ENCODE data around the gene MLST8. TPM values are rescaled to one million over a fixed set of nuclear protein-coding genes. Genes with fewer than 3 reads are reported as not detected.
"Not testable (repeated sequence)": the region's sequence is repeated elsewhere in the genome, so short reads cannot be mapped to it uniquely, and the experiment has no call there.

The MLST8 gene
- total RNA-seq, 4 donors from 2014 or later: 9.3 to 32.8 (median 21.5) TPM

- Histone ChIP-seq H3K4me3 (no peak overlapping the region), H3K9me3 (no peaks in the 10 kb centered on the region)
- intact Hi-C loops (cut with DNase I; ENCODE audit: low total_unique reads): no loop called here
These were observed 7.0 kb upstream of the MLST8 start for GRCh38 chr16:2198283-2198682.

GRCh38 chr16:2199095-2199494 lies 6.2 kb upstream of the MLST8 start:
- Histone ChIP-seq H3K4me3 (no peak overlapping the region), H3K9me3 (no peaks in the 10 kb centered on the region), H3K27ac (no peak overlapping the region), H3K27me3 (peaks cover 6 to 13% of the 10 kb centered on the region in 2 donors), H3K36me3 (no peaks in the 10 kb centered on the region), H3K4me1 (peaks cover 0 to 11% of the 10 kb centered on the region in 2 donors)
- intact Hi-C loops (cut with DNase I; ENCODE audit: low total_unique reads): no loop called here
- no peak for TF ChIP-seq CTCF (IDR thresholded peaks at IDR 0.05)
- no peak for TF ChIP-seq POLR2A (IDR thresholded peaks at IDR 0.05)
- DNase-seq: no peak

More at GRCh38 chr16:2198283-2198682, 7.0 kb upstream of the MLST8 start:
- peaks cover 0 to 11% of the 10 kb centered on the region in 2 donors for H3K4me1 ChIP-seq
- H3K36me3 ChIP-seq: no peaks in the 10 kb centered on the region
- DNase-seq: no peak
- H3K27ac ChIP-seq: no peak overlapping the region
- peaks cover 6 to 13% of the 10 kb centered on the region in 2 donors for H3K27me3 ChIP-seq
- no peak for TF ChIP-seq POLR2A (IDR thresholded peaks at IDR 0.05)
- no peak for TF ChIP-seq CTCF (IDR thresholded peaks at IDR 0.05)

GRCh38 chr16:2199621-2200139 lies 5.6 kb upstream of the MLST8 start:
- DNase-seq: no peak
- intact Hi-C loops (cut with DNase I; ENCODE audit: low total_unique reads): no loop called here
- no peak overlapping the region for H3K27ac ChIP-seq
- H3K4me1 ChIP-seq: peaks cover 0 to 11% of the 10 kb centered on the region in 2 donors
- H3K4me3 ChIP-seq: no peak overlapping the region
- peaks cover 6 to 12% of the 10 kb centered on the region in 2 donors for H3K27me3 ChIP-seq
- no peaks in the 10 kb centered on the region for H3K9me3 ChIP-seq
- H3K36me3 ChIP-seq: no peaks in the 10 kb centered on the region
- no peak for TF ChIP-seq CTCF (IDR thresholded peaks at IDR 0.05)
- TF ChIP-seq POLR2A (IDR thresholded peaks at IDR 0.05): no peak

- Histone ChIP-seq H3K27ac (no peak overlapping the region), H3K4me1 (peaks cover 0 to 8% of the 10 kb centered on the region in 2 donors), H3K36me3 (no peaks in the 10 kb centered on the region), H3K27me3 (peaks cover 6% of the 10 kb centered on the region in 2 donors), H3K9me3 (no peaks in the 10 kb centered on the region), H3K4me3 (no peak overlapping the region)
- intact Hi-C loops (cut with DNase I; ENCODE audit: low total_unique reads): no loop called here
- no peak for TF ChIP-seq CTCF (IDR thresholded peaks at IDR 0.05)
- no peak for TF ChIP-seq POLR2A (IDR thresholded peaks at IDR 0.05)
- DNase-seq: no peak
These were observed 4.9 kb upstream of the MLST8 start for GRCh38 chr16:2200313-2200712.

DNA sequence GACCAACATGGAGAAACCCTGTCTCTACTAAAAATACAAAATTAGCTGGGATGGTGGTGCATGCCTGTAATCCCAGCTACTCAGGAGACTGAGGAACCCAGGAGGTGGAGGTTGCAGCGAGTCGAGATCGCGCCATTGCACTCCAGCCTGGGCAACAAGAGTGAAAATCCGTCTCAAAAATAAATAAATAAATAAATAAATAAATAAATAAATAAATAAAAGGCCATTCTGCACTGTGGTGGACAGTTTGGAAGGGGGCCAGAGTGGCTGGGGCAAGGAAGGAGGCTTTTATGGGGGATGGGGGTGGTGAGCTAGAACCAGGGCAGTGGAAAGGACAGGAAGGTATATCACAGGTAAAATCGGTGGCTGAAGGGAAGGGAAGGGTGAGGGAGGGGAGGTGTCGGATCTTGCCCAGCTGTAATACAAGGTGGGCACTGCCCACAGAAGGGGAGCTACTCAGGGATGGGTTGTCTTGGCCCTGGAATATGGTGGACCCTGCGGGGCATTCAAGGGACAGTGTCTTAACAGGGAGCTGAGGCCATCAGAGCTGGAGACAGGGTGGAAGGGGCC lies 2.0 kb upstream of the MLST8 start:
- H3K9me3 ChIP-seq; H3K4me1 ChIP-seq; H3K36me3 ChIP-seq; DNase-seq; H3K27me3 ChIP-seq; H3K4me3 ChIP-seq; H3K27ac ChIP-seq; intact Hi-C loops (cut with DNase I; ENCODE audit: low total_unique reads): not testable (repeated sequence)

All from uterus (tissue), 4 donors.